IMR-90 (cell line): Measurements from ENCODE around the gene TRDMT1.

Experiments
- CEBPB ChIP-seq: IDR thresholded peaks from 2 replicates; pipeline ENCODE4 v1.6.1; 2012; ENCODE audit warnings: low read depth, low read length, improper control_type of control experiment
- CHD1 ChIP-seq: IDR thresholded peaks from 2 replicates; pipeline ENCODE4 v1.6.1; 2012; ENCODE audit warnings: low read depth, low read length, improper control_type of control experiment
- MAFK ChIP-seq: IDR thresholded peaks from 2 replicates; pipeline ENCODE4 v1.6.1; 2012; ENCODE audit warnings: low read depth, low read length, improper control_type of control experiment
- NFE2L2 ChIP-seq: fragments of 150-350 bp; IDR thresholded peaks from 2 replicates; pipeline ENCODE4 v1.6.1; 2016; ENCODE audit warnings: low read depth, mild to moderate bottlenecking, low read length
- POLR2A ChIP-seq: IDR thresholded peaks from 2 replicates; pipeline ENCODE4 v1.6.1; 2012; ENCODE audit warnings: mild to moderate bottlenecking, low read depth, low read length
- RCOR1 ChIP-seq: IDR thresholded peaks from 2 replicates; pipeline ENCODE4 v1.6.1; 2012; ENCODE audit warnings: mild to moderate bottlenecking, low read length, improper control_type of control experiment; ENCODE audit not compliant: insufficient replicate concordance
- RFX5 ChIP-seq: IDR thresholded peaks from 2 replicates; pipeline ENCODE4 v1.8.0; 2012; ENCODE audit warnings: low read depth, mild to moderate bottlenecking, low read length, moderate library complexity
- SMC3 ChIP-seq: fragments of 150-350 bp; IDR thresholded peaks from 2 replicates; pipeline ENCODE4 v1.6.1; 2016; ENCODE audit warnings: low read depth, mild to moderate bottlenecking, antibody characterized with exemption, low read length, moderate library complexity
- TF ChIP-seq, protein P1 (sequence below): conservative IDR thresholded peaks from 2 replicates; pipeline ENCODE4 v1.5.1; 2012; ENCODE audit warnings: mild to moderate bottlenecking, low read depth, low read length, improper control_type of control experiment

DNA sequence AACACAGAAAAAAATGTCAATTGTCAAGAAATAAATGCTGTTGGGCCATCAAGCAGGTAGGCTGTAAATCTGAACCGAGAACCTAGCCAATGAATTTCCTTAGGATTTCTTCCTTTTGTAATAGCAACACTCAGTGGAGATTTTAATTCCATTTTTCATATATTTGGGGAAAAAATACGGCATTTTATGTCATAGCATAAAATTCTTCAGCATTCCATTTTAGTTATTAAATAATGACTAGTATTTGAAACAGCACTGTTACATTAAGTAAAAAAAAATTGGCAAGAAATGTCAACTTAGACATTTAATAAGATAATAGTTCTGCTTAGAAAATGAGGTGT, 14.3 kb upstream of the TRDMT1 start:
- TF ChIP-seq NFE2L2 (no peak), MAFK (no peak), POLR2A (no peak), RCOR1 (no peak), RFX5 (no peak), CEBPB (no peak), CHD1 (no peak), SMC3 (no peak)
- TF ChIP-seq, protein P1, sequence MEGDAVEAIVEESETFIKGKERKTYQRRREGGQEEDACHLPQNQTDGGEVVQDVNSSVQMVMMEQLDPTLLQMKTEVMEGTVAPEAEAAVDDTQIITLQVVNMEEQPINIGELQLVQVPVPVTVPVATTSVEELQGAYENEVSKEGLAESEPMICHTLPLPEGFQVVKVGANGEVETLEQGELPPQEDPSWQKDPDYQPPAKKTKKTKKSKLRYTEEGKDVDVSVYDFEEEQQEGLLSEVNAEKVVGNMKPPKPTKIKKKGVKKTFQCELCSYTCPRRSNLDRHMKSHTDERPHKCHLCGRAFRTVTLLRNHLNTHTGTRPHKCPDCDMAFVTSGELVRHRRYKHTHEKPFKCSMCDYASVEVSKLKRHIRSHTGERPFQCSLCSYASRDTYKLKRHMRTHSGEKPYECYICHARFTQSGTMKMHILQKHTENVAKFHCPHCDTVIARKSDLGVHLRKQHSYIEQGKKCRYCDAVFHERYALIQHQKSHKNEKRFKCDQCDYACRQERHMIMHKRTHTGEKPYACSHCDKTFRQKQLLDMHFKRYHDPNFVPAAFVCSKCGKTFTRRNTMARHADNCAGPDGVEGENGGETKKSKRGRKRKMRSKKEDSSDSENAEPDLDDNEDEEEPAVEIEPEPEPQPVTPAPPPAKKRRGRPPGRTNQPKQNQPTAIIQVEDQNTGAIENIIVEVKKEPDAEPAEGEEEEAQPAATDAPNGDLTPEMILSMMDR, result no peak
